ENCODE data around the gene FAM168A.
A peak's percentile ranks its signal among the peaks of the same experiment; 100 is the strongest.

The FAM168A gene

DNA sequence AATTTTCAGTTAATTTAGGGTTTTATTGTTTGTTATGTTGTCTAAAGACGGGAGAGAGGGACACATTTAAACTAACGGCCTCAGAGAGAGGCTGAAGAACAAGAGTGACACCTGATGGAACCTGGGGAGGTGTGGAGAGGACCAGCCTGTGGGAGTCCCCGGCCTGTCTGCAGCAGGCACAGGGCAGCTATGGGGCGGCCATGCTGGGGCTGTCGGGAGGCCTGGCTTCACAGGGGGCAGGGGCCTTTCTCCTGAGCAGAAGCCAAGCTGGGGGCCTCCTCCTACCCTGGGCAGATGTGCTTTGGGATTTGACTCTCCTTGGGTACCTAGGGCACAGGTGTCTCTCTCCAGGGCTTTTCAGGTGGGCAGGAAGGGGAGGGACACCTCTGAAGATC lies 199.8 kb downstream of the FAM168A start:
- DNase-seq = no peak

DNA sequence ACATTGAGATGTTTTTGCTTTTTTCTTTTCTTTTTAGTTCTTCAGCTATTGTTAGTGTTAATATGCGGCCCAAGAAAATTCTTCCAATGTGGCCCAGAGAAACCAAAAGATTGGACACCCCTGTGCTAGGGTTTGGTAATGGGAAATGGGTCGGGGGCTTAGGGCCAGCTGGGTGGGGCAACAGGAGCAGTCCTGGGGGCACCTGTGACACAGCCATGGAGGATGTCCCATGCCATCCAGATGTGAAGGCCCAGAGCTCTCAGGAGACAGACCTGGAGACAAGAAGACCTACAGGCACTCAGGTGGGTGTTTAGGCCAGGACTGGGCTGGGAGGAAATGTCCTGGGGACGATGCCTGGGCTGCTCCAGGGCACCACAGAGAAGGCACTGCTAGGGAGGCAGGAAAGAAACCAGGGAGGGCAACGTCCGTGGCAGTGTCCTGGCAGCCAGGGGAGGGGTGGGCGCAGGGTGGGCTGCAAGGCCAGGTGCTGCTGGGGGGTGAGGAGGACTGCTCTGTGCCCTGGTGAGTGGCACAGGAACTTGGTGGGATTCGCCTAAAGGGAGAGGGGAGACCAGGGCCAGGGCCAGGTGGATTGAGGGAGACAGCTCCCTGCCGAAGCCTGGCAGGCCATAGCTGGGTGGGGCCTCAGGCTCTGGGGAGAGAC lies 200.3 kb downstream of the FAM168A start:
- DNase-seq = no peak

DNA sequence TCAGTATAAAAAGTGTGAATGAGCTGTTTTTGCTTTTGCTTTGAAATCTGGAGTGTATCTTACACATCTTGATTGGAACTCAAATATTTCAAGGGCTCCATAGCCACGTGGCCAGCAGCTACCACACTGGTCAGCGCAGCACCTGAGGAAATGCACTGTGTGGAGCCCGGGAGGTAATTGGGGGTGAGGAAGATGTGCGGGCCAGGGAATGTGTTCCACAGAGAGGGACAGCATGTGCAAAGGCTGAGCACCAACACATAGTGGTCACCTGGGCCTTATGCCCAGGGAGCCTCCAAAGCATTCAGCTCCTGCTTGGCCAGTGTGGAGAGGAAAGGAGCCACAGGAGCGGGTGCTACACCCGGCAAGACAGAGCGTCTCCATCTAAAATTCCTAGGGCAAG lies 200.9 kb downstream of the FAM168A start:
- DNase-seq = no peak

DNA sequence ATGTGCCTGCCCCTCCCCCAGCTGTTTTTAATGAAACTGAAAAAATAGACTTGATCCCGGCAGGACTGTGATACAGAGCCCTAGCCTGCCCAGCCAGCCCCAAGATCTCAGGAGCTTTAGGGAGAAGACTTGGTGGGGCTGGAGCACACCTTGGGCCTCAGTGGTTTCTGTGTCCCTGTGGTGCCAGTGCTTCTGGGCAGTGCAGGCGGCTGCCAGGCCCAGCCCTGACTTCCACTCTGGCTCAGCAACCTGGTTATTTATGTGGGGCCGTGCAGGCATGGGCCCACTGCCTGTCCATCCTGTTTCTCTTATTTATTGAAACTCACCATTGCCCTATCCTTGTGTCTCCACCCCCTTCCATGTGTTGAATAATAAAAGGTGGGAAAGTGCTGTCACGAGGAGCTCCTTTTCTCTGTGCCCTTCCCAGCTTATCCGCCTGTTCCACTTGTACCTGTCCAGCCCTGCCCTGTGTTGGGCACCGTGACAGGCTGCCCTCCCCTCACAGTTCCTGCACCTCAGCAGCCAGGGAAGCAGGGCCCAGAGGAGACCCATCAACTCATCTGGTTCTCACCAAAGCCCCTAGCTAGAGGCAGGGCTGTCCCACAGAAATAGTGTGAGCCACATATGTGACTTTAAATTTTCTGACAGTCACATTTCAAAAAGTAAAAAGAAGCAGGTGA lies 201.5 kb downstream of the FAM168A start:
- no peak for DNase-seq

DNA sequence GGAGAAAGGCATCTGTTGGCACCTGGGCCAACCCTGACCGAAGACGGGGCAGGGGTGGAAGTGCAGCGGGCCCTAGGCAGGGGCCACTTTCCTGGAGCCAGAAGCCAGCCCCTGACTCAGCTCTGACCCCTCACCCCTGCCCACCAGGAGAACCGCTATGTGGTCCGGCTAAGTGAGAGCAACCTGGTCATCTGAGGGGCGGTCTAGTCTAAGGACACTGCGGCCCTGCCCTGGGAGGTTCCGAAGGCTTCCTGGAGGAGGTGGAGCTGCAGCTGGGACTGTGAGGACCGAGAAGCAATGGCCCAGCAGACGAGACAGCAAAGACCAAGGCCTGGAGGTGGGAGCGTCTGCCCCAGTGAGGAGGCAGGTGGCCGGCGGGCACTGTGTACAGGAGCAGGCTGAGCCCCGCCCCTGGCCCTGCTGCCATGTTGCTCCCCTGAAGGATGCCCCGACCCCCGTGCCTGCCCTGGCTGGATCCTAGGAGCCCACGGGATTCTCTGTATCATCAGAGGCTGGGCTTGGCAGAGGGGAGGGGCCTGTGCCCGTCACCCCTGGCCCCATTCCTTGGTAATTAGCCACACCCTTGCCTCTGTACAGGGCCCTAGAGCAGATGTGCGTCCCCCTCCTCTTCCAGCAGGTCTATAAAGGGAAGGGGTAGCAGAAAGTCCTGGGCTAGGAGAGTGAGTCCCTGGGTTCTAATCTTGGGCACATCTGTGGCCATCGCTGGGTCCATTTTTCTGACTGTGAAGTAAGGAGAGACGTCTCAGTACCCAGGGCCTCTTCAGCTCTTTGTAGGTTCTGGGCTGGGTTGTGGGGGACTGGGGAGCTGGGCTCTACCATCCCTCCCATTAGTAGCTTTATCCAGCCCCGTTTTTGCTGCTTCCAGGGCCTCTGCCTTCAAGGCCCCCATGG lies 202.4 kb downstream of the FAM168A start:
- no peak for DNase-seq

DNA sequence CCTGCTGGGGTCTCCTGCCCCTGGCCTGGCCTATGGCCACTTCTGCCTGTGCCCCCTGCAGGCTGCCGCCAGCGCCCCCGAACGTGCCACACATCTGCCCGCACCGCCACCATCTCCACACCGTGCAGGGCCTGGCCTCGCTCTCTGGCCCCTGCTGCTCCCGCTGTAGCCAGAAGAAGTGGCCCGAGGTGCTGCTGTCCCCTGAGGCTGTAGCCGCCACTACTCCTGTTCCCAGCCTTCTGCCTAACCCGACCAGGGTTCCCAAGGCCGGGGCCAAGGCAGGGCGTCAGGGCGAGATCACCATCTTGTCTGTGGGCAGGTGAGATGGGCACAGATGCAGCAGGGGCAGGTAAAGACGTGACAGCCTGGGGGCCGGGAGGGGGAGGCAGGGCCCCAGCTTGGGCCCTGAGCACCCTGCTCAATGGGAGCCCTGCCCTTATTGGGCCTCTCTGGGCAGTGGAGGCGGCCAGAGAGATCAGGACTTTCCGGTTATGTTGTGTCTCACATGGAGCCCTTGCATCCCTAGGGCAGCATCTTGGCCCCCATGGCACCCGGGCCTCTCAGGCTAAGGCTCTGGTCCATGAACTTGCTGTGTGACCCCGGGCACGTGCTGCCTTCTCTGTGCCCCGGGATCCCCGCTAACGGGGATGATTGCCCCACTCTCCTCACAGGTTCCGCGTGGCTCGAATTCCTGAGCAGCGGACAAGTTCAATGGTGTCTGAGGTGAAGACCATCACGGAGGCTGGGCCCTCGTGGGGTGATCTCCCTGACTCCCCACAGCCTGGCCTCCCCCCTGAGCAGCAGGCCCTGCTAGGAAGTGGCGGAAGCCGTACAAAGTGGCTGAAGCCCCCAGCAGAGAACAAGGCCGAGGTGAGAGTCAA lies 203.3 kb downstream of the FAM168A start:
- DNase-seq = no peak

DNA sequence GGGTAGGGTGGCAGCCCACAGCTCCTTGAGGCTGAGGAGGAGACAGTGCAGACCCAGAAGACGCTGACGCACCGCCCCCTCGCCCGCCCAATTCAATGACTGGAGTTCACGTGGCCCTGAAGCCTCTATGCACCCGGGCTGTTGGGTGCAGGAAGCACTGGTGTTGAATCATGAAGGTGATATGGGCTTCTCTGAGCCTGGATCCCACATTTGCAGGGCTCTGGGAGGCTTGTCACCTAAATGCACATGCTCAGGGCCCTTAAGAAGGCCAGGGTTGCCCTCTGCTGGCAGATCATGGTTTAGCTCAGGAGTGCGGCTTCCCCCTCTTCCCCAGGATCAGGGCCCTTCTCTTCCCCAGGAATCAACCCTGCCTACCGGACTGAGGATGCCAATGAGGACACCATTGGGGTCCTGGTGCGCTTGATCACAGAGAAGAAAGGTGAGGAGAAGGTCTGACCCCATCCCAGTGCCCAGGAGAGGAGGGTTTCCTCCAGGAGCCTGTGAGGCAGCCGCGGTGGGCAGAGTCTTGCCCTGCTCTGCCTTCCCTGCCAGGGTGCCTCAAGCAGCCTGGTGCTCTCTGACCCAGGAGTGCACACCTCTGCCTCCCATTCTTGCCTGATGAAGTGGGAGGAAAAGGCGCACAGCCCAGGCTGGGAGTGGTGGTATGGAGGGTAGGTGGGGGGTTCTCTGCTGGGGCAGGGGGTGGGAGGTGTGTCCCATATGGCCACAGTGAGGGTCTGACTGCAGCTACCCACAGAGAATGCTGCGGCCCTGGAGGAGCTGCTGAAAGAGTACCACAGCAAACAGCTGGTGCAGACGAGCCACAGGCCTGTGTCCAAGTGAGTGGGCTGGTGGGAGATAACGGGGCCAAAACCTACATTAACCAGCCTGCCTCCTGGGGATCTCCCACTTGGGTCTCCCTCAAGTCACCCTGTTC lies 204.2 kb downstream of the FAM168A start:
- DNase-seq = peak; percentile 73

DNA sequence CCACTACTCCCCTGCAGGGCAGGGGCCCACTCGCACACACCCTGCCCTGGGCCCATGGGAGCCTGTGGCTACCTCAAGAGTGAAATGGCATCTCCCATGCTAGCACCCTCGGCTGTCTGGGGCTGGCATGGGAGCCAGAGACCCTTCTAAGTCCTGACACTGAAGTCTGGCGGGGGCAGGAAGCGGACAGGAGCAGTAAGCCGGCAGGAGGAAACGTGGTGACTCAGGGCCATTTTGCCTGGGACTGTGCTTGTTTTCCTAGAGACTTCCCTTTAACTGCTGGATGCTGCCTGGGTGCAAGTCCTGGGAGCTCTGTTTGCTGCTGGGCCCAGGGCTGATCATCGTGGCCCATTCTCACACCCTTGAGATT lies 204.9 kb downstream of the FAM168A start:
- no peak for DNase-seq

DNA sequence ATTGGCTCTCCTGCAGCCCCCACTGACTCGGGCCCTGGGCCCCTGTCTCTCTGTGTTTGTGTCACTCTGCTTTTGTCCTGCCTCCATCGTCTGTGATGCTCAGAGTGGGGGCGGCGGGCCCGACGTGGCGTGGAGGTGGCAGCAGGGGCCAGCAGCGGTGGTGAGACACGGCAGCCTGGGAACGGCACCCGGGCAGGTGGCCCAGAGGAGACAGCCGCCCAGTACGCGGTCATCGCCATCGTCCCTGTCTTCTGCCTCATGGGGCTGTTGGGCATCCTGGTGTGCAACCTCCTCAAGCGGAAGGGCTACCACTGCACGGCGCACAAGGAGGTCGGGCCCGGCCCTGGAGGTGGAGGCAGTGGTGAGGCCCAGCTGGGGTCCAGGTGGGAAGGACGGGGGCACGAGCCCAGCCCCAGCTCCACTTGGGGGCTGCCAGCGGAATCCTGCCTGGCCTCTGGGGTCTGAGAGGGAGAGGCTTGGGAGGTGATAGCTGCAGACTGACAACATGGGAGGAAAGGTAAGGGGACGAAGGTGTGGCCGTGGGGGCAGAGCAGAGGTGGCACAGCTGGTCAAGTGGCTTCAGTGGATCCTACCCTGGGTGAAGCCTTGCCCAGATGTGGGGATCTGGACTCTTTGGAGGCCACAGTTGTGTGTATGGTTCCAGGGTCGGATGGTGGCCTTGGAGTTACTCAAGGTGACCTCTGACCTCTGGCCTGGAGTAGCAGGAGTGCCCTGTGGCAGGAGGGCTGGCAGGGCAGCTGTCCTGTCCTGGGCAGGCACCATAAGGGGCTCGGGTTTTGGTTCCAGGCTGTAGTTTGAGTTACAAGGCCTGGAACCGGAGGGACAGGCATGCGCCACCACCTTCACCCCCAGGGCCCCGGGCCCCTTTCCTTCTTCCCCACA lies 205.6 kb downstream of the FAM168A start:
- DNase-seq = no peak

DNA sequence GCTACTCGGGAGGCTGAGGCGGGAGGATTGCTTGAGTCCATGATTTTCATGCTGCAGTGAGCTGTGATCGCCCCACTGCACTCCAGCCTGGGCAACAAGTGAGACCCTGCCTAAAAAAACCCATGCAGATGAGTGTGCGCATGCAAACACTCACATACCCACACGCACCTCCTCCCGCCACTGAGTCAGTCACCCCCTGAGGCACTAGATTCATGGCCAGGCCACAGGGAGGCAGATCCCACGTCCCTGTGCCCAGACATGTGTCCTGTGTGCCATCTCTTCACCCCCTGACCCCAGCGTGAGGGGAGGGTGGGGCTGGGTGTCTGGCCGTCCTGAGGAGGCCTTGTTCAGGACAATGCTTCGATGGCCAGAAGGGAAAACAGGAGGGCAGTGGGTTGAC lies 206.2 kb downstream of the FAM168A start:
- DNase-seq = no peak

DNA sequence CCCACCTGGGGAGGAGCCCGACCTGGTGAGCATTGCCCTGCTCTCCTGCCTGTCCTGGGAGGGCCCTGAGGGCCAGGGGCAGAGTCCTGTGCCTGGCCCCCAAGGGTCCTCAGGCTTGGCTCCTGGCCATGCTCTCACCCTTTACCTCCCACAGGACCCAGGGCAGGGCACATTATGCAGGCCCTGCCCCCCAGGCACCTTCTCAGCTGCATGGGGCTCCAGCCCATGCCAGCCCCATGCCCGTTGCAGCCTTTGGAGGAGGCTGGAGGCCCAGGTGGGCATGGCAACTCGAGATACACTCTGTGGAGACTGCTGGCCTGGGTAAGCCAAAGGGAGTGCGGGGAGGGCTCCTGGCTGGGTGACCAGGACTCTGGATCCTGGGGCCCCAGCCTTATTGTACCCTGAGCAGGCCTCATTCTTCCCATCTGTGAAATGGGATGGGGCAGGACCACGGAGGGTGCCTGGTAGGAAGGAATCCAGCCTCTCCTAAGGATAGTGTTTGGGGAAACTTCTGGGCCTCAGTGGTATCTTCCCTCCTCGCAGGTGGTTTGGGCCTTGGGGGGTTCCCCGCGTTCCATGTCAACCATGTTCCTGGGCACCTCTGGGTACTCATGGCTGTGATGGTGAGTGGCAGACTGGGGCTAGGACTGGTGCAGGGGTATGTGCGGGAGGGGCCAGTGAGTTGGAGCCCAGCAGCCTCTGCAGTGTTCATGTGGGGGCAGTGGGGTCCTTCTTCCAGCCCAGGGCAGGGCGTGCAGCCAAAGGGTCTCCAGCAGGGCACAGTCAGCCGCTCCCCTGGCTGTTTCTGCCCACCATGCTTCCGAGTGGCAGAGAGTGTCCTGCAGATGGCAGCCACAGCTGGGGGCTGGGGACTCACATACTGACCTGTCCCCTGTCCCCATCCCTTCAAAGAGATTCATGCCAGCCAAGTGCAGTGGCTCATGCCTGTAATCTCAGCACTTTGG lies 207.0 kb downstream of the FAM168A start:
- no peak for DNase-seq

DNA sequence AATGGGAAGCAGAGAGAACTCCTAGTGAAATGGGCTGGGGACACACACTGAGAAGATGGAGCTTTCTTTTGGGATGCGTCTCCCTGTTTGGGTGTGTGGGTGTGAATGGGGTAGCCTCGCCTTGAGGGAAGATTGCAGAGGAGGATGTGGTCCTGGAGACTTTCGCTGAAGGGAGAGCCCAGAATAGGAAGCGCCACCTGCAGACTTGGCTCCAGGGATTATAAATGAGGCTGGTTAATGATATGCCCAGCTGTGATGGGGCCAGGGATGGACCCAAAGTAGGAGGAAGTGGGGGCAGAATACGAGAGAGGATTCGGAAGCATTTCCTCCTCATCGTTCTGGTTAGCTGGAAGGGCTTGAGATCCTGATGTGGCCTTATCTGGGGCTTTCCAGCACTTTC lies 208.0 kb downstream of the FAM168A start:
- DNase-seq = no peak

DNA sequence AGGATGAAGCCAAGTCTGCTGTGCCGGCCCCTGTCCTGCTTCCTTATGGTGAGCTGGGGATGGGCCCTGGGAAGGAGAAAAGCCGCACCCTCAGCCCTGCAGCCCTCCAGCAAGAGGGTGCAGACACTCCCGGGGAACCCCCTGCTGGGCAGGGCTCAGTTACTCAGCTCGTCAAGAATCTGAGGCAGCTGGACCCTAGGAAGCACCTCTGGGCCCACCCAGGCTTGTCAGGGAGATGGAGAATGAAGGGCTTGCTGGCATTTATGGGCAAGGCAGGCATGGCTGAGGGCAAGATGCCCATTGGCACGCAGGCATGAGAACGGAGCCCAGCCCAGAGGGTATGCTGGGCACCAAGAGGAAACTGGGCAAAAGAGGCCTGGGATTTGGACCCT lies 208.8 kb downstream of the FAM168A start:
- DNase-seq = no peak

DNA sequence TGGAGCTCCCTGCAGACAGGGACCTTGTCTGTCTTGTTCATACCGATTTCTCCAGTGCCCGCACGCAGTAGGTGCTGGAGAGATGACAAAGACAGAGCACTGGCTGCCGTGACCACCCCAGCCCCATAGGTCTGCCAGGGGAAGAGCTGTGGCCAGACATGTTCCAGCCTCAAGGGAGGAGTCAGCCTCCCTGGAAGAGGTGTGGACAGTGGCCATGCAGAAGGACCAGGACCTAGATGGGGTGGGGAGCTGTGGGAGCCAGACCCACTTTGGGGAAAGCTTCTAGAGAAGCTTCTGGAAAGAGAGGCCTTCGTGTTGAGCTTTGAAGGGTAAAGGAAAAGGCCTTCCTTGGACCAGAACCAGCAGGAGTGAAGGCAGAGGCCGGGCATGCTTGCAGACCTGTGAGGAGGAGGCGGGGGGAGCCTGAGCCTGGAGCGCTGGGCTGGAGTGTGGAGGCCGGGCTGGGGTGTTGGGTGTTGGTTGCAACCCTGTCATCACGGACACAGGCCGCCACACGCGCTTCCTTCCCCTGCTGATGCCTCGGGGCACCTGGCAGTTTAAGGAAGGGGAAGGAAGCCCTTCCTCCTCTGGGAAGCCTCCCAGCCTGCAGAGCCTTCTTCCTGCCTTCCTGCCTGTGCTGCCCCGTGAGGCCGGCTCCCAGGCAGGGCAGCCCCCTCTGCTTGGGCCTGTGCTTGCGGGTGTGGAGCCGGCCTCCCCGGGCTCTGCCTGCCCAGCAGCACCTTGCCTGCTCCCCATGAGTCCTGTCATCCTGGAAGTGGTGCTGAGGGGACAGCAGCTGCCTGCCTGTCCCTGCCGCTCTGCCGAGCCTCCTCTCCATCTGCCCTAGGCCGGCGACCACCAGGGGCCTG lies 209.4 kb downstream of the FAM168A start:
- DNase-seq = no peak

DNA sequence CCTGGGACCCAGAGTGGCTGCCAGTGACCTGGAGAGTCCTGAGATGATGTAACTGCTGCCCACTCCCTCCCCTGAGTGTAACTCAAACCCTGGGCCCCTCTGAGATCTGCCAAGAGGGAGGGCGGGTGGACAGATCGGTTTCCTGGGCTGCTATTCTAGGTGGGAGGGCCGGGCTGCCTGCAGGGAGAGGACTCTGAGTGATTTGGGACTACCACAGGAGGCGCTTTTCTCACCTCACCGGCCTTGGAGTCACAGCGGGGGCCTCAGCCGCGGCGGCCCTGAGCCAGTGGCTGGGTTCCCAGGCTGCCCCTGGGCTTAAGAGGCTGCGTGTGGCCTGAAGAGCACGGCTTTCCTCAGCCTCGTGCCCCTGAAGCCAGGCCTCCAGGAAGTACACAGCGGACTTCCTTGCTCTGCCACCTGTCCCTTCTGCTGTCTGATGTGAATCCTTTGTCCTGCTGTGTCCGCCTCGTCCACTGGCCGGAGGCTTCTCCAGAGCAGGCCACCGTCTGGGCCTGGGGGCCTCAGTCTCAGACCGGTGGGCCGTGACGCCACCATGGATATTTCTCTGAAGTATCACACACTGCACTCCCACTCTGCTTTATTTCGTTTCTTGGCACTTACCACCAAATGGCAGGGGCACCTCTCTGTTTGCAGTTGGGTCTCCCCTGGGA lies 210.2 kb downstream of the FAM168A start:
- no peak for DNase-seq

DNA sequence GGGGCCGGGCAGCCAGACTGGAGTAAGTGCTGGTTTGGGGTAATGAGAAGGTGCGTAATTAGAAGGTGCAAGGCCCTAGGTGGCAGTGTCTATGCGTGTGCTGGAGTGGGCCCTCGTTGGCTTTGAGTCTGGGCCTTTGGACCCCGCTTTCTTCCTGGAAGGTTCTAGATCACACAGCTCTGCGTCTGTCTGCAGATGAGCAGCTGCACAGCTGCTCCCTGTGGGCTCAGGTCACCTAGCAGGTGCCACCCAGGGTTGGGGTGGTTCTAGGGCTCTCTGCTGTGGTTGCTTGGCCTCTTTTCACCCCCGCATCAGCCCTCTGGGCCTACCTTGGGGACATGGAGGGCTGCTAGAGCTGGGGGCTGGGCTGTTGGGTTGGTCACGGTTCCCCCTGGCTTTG lies 211.4 kb downstream of the FAM168A start:
- DNase-seq = no peak

DNA sequence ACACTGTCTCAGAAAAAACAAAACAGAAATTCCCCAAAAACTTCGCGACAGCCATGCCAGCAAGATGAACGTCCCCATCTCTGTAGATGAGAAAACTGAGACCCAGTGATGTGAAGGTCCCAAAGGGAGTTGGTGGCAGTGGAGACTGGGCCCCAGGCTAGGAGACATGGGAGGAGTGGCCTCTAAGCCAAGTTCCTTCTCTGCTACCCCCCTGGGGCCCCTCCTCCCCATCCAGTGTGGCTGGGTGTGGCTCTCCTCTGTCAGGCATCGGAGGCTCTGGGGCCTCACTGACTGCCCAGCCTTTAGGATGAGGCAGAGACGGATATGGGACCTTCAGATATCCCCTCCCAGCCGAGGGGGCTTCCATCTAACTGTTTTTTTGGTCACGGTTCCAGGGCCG lies 211.9 kb downstream of the FAM168A start:
- DNase-seq = no peak
